Renal pelvis (tissue), 4 donors: ENCODE data around the gene MVP. TPM values are rescaled to one million over a fixed set of nuclear protein-coding genes. Genes with fewer than 3 reads are reported as not detected.
A peak's percentile ranks its signal among the peaks of the same experiment; 100 is the strongest.
"Not testable (repeated sequence)": the region's sequence is repeated elsewhere in the genome, so short reads cannot be mapped to it uniquely, and the experiment has no call there.

Experiments used
- DNase-seq: peaks from one replicate; pipeline ENCODE4 v3.0.0-alpha.2; 2013
- polyA plus RNA-seq, 3 donors: library from polyadenylated mRNA; unstranded; fragments of 120-200 nt; gene quantifications; one replicate each; pipeline ENCODE4 v1.2.1, GENCODE V29; 2013; ENCODE audit not compliant: insufficient read length in 3 of 3

MVP gene
- polyA plus RNA-seq, 3 donors = 16.1 to 24.7 (median 24.2) TPM

GRCh38 chr16:29814592-29814991 lies 5.7 kb upstream of the MVP start:
- no peak for DNase-seq

- no peak for DNase-seq
These were observed 5.1 kb upstream of the MVP start for GRCh38 chr16:29815032-29815721.

DNA sequence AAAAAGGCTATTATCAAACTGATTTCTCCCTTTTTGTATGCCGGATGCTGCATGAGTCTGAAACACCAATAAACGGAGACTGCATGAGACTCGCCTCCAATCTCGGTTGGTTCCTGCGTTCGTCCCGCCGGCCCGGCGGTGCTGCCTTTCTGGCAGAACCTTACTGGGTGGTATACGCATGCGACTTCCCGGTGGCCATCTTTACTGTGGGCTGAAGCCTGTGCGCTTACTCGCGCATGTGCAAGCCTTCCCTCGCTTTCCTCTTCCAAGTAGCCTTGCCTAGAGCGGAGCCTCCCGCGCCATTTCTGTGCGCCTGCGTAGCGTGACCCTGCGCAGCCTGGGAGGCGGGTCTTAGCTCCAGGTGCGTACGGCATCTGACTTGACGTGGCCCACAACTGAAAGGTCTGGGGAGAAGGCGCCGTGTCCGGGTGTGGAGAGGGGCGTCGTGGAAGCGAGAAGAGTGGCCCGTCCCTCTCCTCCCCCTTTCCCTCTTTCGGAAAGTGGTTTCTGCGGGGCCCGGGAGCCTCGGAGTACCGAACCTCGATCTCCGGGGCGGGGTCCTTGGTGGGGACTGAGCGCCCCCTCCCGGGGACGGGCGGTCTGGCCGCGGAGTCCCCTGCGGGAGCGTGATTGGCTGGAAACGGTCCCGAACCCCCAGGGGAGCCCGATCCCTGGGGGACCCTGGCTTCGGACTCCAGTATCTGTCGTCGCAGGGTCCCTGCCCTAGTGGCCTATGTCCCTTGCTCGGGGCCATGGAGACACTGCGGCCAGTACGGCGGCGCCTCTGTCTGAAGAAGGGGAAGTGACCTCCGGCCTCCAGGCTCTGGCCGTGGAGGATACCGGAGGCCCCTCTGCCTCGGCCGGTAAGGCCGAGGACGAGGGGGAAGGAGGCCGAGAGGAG lies 4.2 kb upstream of the MVP start, which contains the start of gene PAGR1:
PAGR1 (plus strand) TSS at position 360 of the 901 bp plus-strand sequence; CDS start at position 734, 374 bp downstream.
- DNase-seq = peak; percentile 99

DNA sequence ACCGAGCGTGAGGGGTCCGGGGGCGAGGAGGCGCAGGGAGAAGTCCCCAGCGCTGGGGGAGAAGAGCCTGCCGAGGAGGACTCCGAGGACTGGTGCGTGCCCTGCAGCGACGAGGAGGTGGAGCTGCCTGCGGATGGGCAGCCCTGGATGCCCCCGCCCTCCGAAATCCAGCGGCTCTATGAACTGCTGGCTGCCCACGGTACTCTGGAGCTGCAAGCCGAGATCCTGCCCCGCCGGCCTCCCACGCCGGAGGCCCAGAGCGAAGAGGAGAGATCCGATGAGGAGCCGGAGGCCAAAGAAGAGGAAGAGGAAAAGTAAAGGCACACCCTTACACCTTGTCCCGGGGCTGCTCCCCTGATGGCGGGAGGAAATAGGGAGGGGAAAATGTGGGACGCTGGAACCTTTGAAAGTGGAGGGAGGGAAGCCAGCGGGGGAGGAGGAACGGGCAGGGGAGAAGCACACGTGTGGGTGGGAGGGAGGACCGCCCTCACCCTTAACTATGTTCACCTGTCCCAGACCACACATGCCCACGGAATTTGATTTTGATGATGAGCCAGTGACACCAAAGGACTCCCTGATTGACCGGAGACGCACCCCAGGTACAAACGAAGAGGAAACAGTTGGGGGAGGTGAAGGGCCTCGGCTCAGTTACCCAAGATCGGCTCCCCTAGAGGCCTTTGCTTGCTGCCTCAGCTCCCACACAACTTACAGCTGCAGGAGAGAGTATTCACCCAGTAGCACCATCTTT lies 3.4 kb upstream of the MVP start:
- peak; percentile 52 for DNase-seq

GRCh38 chr16:29818082-29818481 lies 2.2 kb upstream of the MVP start:
- no peak for DNase-seq

- DNase-seq = no peak
These were observed 756 bp upstream of the MVP start for GRCh38 chr16:29819506-29819905.

GRCh38 chr16:29820730-29821642 lies 724 bp downstream of the MVP start:
- no peak for DNase-seq

GRCh38 chr16:29821643-29822115 lies 1.4 kb downstream of the MVP start:
- DNase-seq = no peak

DNA sequence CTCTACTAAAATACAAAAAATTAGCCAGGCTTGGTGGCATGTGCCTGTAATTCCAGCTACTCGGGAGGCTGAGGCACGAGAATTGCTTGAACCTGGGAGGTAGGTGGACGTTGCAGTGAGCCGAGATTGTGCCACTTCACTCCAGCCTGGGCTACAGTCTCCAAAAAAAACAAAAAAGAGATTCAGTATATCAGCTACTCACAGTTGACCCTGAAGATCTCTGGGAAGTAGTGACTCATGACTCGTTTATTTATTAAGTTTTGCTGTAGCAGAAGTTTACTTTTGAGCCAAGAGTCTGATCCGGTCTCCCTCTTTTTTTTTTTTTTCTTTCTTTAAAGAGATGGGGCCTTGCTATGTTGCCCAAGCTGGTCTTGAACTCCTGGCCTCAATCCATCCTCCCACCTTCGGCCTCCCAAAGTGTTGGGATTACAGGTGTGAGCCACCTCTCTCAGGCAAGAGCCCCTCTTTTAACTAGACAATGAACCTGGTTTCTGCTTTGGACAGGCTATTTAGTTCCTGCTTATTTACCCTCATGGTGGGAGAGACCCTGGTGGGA lies 4.4 kb downstream of the MVP start:
- DNase-seq = no peak

DNA sequence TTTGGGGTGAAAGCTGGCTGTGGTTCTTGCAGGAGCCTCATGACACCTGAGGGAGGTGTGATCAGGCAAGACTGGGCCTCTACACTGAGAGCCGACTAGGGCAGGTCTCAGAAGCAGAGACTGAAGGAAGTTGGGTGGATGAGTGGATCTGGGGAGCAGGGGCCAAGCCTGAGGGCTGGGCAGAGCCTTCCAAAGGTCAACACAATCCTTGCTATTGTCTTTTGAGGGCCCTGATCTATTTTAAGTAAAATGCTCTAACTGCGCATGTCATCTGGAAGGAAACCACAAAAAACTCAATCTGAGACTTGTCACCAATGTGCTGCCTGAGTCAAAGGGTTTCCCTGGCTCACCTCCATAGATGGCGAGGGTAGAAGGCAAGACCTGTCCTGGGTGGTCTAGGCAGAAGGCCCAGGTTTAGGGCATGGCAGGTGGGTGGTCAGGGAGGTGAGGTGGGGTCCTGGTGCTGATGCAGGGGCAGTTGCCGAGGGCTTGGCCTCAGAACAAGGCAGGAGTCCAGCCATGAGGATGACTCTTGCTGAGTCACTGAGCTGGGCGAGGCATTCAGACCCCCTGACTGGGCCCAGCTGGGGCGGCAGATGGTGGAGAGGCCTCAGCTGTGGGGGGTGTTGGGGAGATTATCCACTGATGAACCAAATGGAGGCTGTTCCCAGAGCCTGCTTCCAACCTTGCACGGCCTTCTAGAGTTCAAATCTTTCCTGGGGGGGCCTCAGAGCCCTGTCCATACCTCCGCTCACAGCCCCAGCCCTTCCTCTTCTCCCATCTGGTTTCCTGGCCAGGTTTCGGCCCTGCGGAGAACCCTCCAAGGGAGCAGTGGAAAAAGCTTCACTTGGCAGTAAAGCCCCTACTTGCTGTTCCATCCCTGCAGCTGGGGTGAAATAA lies 5.1 kb downstream of the MVP start:
- no peak for DNase-seq

DNA sequence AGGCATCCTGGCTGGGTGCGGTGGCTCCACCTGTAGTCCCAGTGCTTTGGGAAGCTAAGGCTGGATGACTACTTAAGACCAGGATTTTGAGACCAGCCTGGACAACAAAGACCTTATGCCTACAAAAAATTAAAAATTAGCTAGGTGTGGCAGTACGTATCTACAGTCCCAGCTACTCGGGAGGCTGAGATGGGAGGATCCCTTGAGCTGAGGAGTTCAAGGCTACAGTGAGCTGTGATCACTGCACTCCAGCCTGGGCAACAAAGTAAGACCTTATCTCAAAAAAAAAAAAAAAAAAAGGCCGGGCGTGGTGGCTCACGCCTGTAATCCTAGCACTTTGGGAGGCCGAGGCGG lies 6.1 kb downstream of the MVP start:
- no peak for DNase-seq

DNA sequence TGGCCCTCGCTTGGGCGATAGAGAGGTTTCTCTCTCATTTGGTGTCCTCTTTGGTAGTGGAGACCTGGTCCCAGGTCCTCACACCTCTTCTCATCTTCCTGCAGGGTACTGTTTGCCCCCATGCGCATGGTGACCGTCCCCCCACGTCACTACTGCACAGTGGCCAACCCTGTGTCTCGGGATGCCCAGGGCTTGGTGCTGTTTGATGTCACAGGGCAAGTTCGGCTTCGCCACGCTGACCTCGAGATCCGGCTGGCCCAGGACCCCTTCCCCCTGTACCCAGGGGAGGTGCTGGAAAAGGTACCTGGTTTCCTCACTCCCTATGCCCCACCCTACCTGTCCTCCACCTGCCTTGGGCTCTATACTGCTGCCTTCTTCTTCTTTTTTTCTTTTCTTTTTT lies 10.5 kb downstream of the MVP start:
- DNase-seq = no peak

- DNase-seq = no peak
These were observed 11.2 kb downstream of the MVP start for GRCh38 chr16:29831490-29831889.

DNA sequence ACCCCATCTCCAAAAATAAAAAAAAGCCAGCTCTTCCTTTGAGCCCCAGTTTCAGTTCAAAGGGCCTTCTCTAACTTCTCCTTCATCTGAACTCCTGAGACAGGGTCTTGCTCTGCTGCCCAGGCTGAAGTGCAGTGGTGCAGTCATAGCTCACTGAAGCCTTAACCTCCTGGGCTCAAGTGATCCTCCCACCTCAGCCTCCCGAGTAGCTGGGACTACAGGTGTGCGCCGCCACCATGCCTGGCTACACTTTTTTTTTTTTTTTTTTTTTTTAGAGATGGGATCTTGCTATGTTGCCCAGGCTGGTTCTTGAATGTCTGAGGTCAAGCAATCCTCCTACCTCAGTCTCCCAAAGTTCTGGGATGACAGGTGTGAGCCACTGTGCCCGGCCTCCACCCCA lies 13.0 kb downstream of the MVP start:
- DNase-seq = not testable (repeated sequence)

GRCh38 chr16:29834079-29834478 lies 13.8 kb downstream of the MVP start:
- no peak for DNase-seq

- no peak for DNase-seq
These were observed 15.7 kb downstream of the MVP start for GRCh38 chr16:29835926-29836325.

DNA sequence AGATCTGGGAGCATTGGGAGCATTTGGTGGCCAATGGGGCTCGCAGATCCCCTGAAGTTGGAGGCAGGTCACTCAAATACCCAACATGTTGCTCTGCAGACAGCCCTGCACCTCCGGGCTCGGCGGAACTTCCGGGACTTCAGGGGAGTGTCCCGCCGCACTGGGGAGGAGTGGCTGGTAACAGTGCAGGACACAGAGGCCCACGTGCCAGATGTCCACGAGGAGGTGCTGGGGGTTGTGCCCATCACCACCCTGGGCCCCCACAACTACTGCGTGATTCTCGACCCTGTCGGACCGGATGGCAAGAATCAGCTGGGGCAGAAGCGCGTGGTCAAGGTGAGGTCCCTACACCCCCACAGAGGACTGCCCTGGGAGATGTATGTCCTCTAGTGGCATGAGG lies 16.4 kb downstream of the MVP start:
- no peak for DNase-seq

DNA sequence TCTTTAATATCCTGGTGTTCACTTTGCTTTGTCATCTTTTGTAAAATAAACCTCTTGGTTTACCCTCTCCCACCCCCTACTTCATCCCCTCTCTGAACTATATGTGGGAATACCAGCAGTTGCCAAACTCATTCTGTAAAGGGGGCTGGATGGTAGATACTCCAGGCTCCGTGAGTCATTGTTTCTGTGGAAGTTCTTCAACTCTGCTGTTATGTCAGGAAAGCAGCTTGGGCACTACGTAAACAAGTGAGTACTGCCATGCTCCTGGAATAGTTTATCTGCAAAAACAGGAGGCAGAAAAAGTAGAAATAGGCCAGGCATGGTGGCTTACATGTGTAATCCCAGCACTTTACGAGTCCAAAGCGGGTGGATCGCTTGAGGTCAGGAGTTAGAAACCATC lies 17.6 kb downstream of the MVP start:
- no peak for DNase-seq

GRCh38 chr16:29839822-29840221 lies 19.6 kb downstream of the MVP start:
- no peak for DNase-seq

DNA sequence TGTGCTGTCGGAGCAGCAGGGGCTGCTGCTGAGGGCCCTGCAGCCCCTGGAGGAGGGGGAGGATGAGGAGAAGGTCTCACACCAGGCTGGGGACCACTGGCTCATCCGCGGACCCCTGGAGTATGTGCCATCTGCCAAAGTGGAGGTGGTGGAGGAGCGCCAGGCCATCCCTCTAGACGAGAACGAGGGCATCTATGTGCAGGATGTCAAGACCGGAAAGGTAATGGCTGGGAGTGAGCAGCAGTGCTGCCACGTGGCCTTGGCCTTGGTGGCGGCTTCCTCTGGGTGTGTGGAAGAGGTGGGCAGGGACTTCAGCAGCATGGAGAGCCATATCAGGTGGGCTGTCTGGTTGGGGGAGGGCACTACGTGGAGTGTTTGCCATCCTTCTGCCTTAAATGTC lies 20.0 kb downstream of the MVP start:
- DNase-seq = no peak
